ENCODE results near the gene EML5.

- no peak for TF ChIP-seq POLR2AphosphoS5 (IDR thresholded peaks at IDR 0.05; ENCODE audit: low read depth, low read length)
- no peak for TF ChIP-seq POLR2A (IDR thresholded peaks at IDR 0.05; ENCODE audit: low read depth, low read length)
These were observed 29.1 kb upstream of the EML5 start for GRCh38 chr14:88821888-88822287.

Measured in GM12892 (cell line).